ENCODE data around the gene FNDC3B. TPM values are rescaled to one million over a fixed set of nuclear protein-coding genes. Genes with fewer than 3 reads are reported as not detected.

Gene FNDC3B
- total and polyA plus RNA-seq, 2 donors (not counting 1 experiment from before 2014, with no cell fraction given), result 1.2 to 9.2 TPM

GRCh38 chr3:172268868-172269267 lies 229.5 kb downstream of the FNDC3B start:
- H3K9me3 ChIP-seq (ENCODE audit: control extremely low read depth in 1 of 3, control insufficient read depth in 2 of 3, insufficient read depth in 1 of 3, low read length in 2 of 3), result no peaks in the 10 kb centered on the region
- no peak overlapping the region for H3K9ac ChIP-seq (ENCODE audit: low read length)
- no peaks in the 10 kb centered on the region for H3K36me3 ChIP-seq (replicated peaks in 1 of 2; ENCODE audit: control extremely low read depth in 1 of 2, control insufficient read depth in 1 of 2, extremely low read depth in 1 of 2, insufficient read depth in 2 of 2, low read length in 1 of 2)
- POLR2A ChIA-PET, result no interaction called here
- no peaks in the 10 kb centered on the region for H3K79me2 ChIP-seq (ENCODE audit: control insufficient read depth, insufficient read depth, low read length)
- no peaks in the 10 kb centered on the region for H4K20me1 ChIP-seq (ENCODE audit: control insufficient read depth, insufficient read depth, low read length, poor library complexity, severe bottlenecking)
- H3K4me1 ChIP-seq (ENCODE audit: control insufficient read depth in 2 of 2, insufficient read depth in 2 of 2, low read length in 2 of 2), result no peaks in the 10 kb centered on the region
- ATAC-seq (ENCODE audit: low read depth) (no peak), DNase-seq (no peak)
- H3K27me3 Mint-ChIP-seq, result no peaks in the 10 kb centered on the region
- H3K27ac Mint-ChIP-seq, result no peak overlapping the region
- H3K4me3 ChIP-seq (ENCODE audit: control extremely low read depth in 1 of 5, extremely low read depth in 1 of 5, insufficient read depth in 1 of 5, low read depth in 2 of 5, low read length in 4 of 5), result no peak overlapping the region
- H3K4me2 ChIP-seq (replicated peaks; ENCODE audit: low read depth, low read length, poor library complexity, severe bottlenecking), result no peak overlapping the region
- H3K27ac ChIP-seq (ENCODE audit: low read length in 2 of 2), result no peak overlapping the region
- no peaks in the 10 kb centered on the region for H3K9me3 Mint-ChIP-seq (ENCODE audit: insufficient read depth)
- TF ChIP-seq EZH2 (IDR thresholded peaks at IDR 0.05; ENCODE audit: borderline replicate concordance, insufficient read depth, low read depth, low read length, poor library complexity, severe bottlenecking), result no peak
- no peak for TF ChIP-seq CTCF (IDR thresholded peaks at IDR 0.05)
- intact Hi-C loops (cut with micrococcal nuclease), result no loop called here
- no peak overlapping the region for H2AFZ ChIP-seq (ENCODE audit: insufficient read depth, low read depth, low read length, poor library complexity, severe bottlenecking)
- peaks cover 3% of the 10 kb centered on the region for H3K4me1 Mint-ChIP-seq
- no CpG with 5 or more reads among the region's 2 CpGs for WGBS (ENCODE audit: insufficient coverage)
- H3K4me3 Mint-ChIP-seq, result no peak overlapping the region
- CTCF ChIA-PET, result no interaction called here
- no peaks in the 10 kb centered on the region for H3K27me3 ChIP-seq (replicated peaks in 1 of 4; ENCODE audit: control extremely low read depth in 1 of 4, control insufficient read depth in 3 of 4, insufficient read depth in 4 of 4, low read length in 3 of 4)

- no peaks in the 10 kb centered on the region for H3K9me3 ChIP-seq (ENCODE audit: control extremely low read depth in 1 of 3, control insufficient read depth in 2 of 3, insufficient read depth in 1 of 3, low read length in 2 of 3)
- no peaks in the 10 kb centered on the region for H4K20me1 ChIP-seq (ENCODE audit: control insufficient read depth, insufficient read depth, low read length, poor library complexity, severe bottlenecking)
- no peaks in the 10 kb centered on the region for H3K9me3 Mint-ChIP-seq (ENCODE audit: insufficient read depth)
- H3K4me1 ChIP-seq (ENCODE audit: control insufficient read depth in 2 of 2, insufficient read depth in 2 of 2, low read length in 2 of 2), result no peaks in the 10 kb centered on the region
- ChIA-PET CTCF (no interaction called here), POLR2A (no interaction called here)
- H3K79me2 ChIP-seq (ENCODE audit: control insufficient read depth, insufficient read depth, low read length), result no peaks in the 10 kb centered on the region
- no peak overlapping the region for H3K4me3 Mint-ChIP-seq
- TF ChIP-seq CTCF (IDR thresholded peaks at IDR 0.05), result no peak
- no peak for TF ChIP-seq EZH2 (IDR thresholded peaks at IDR 0.05; ENCODE audit: borderline replicate concordance, insufficient read depth, low read depth, low read length, poor library complexity, severe bottlenecking)
- no peaks in the 10 kb centered on the region for H3K36me3 ChIP-seq (replicated peaks in 1 of 2; ENCODE audit: control extremely low read depth in 1 of 2, control insufficient read depth in 1 of 2, extremely low read depth in 1 of 2, insufficient read depth in 2 of 2, low read length in 1 of 2)
- H3K9ac ChIP-seq (ENCODE audit: low read length), result no peak overlapping the region
- DNase-seq (no peak), ATAC-seq (ENCODE audit: low read depth) (no peak)
- no peak overlapping the region for H3K27ac Mint-ChIP-seq
- H2AFZ ChIP-seq (ENCODE audit: insufficient read depth, low read depth, low read length, poor library complexity, severe bottlenecking), result no peak overlapping the region
- H3K27ac ChIP-seq (ENCODE audit: low read length in 2 of 2), result no peak overlapping the region
- no peak overlapping the region for H3K4me2 ChIP-seq (replicated peaks; ENCODE audit: low read depth, low read length, poor library complexity, severe bottlenecking)
- no peaks in the 10 kb centered on the region for H3K27me3 ChIP-seq (replicated peaks in 1 of 4; ENCODE audit: control extremely low read depth in 1 of 4, control insufficient read depth in 3 of 4, insufficient read depth in 4 of 4, low read length in 3 of 4)
- WGBS (ENCODE audit: insufficient coverage), result no CpG with 5 or more reads among the region's 4 CpGs
- H3K4me3 ChIP-seq (ENCODE audit: control extremely low read depth in 1 of 5, extremely low read depth in 1 of 5, insufficient read depth in 1 of 5, low read depth in 2 of 5, low read length in 4 of 5), result no peak overlapping the region
- intact Hi-C loops (cut with micrococcal nuclease), result no loop called here
- H3K27me3 Mint-ChIP-seq, result no peaks in the 10 kb centered on the region
- H3K4me1 Mint-ChIP-seq, result peaks cover 3% of the 10 kb centered on the region
Observed at GRCh38 chr3:172270557-172271166, 231.3 kb downstream of the FNDC3B start.

All from B cell (primary cell).